ENCODE results near the gene ZNF827.

Gene ZNF827

DNA sequence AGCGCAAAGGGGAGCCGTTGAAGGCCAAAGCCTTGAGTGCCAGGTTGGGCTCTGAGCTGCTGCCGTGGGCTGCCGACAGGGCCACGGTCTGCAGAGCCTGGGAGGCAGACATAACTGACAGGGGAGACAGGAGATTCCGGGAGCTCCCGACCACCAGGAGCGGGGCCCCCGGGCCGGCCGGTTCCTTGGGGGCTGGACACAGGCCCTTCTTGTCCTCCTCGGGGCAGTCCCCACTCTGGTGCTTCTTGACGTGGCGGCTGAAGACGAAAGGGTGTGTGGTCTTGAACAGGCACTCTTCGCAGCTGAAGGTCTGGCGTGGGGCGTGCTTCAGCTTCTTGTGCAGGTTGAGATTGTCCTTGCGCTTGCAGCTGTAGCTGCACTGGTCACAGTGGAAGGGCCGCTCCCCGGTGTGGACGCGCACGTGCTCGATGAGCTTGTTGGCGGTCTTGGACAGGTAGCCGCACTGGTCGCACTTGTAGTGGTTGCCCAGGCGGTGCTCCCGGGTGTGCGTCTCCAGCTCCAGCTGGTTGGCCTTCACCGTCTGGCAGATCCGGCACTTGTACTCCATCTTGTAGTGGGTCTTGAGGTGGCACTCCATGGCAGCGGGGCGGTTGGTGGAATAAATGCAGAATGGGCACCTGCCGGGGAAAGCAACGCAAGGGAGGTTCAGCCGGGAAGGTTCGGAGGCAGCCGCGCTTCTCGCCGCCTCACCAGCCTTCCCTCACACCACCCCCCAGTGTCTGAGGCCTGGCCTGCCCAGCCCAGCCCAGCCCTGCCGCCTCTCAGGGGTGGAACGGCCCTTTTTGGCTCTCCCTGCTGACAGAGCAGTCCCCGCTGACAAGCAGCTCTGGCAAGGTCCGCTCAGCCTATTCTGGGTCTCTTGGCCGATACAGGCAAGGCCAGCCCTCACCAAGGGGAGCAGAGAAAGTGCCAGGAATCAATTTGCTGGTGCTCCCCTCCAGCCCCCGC is 177.4 kb downstream of the ZNF827 start:
- peak in 13 of 56 donors; percentile 7 to 37 (median 18) for DNase-seq

DNA sequence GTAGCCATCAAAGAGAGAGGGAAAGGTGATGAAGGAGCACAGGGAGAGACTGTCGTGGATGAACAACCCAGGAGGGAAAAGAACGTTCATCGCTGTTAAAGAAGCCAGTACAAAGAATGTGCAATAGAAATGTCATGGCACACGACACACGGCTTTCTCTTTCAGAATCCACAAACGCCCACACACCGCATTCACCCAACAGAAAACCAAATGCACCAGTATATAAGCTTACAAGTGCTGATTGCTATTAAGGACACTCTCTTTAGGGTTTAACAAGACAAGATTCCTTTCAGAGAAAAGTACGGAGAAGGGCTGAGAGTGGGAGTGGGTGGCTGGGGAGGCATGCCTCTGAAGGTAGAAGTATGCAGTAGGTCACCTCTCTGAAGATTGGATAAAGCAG is 178.4 kb downstream of the ZNF827 start:
- DNase-seq = no peak

DNA sequence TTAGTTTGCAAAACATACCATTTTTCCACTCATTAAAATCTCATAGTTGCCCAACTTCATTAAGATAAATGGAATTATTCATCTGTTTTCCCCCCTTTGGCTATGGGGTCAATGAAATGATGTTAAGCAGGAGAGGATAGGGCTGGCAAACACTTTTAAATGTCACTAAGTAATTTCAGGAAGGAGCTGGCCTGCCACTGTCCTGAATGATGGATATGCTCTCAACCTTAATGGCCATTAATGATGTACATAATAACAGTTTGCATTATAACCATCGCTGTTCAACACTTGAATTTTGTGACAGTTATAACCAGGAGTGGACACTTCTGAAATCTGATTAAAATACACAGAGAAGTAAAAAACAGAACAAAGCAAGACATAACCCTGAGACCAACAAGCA is 181.4 kb downstream of the ZNF827 start:
- no peak for DNase-seq

DNA sequence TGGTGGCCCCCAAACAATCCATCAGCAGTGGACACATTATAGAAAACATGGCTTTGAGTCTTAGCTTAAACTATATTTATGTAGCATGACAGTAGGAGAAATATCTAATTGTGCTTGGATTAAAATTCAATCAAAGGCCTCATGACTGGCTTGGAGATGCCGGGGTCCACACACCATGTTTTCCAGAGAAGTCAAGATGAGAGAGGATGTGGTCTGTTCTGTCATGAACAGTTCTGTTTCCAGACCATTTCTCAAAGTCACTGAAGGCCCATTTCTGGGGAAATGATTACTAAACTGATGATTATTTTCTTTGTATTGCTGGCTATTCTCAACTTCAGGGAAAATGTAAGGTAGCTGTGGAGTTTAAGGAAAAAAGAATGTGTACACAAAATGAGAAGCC is 182.4 kb downstream of the ZNF827 start:
- no peak for DNase-seq

DNA sequence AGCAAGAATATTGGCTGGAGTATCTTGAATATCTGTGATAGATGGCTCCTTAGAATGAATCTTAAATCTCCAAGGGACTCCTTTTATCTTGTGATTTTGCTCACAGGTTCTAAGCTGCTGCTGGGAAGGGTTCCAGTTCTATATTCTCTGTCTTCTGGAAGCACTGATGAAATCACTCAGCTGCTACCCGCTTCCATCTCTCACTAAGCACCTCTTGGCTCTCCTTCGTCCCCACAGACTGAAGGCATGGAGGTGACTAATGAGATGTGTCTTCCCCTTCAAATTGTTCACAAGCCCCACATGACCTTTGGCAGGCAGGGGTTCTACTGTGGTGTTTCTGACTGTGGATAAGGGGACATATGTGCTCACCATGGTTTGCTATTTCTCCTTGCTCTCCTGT is 182.8 kb downstream of the ZNF827 start:
- no peak for DNase-seq

DNA sequence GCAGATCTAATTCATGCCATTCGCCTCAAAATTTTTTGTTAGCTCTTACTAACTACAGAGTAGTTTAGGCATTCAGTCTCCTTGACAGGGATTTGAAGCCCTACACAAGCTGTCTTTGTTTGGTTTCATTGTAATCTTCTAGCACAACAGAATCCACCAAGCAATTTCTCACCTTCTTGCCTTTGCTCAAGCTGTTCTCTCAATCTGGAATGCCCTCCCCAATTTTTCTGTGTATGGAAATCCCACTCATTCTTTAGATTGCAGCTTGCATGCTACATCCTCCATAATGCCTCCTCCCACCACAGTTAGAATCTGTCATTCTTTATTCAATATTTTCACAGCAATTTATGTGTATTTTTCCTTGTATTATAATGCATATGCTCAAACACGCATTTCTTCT is 195.0 kb downstream of the ZNF827 start:
- no peak for DNase-seq

DNA sequence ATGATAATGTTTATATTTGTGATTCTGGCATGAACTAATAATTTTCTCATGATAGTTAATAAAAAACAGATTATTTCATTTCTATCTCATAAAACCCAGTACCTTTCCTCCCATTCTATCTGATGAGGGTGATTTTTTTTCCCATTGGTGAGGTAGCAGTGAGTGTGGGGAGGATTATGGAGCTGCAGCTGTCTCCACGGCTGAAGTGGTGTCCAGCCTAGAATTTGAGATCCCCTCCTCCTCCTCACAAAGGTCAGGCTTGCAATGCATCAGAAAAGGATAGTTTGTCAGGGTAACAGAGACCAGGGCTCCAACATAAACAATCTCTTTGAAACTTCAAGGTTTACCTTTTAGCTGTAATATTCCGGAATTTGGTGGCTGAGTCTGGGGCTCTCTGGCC is 197.8 kb downstream of the ZNF827 start:
- no peak for DNase-seq

DNA sequence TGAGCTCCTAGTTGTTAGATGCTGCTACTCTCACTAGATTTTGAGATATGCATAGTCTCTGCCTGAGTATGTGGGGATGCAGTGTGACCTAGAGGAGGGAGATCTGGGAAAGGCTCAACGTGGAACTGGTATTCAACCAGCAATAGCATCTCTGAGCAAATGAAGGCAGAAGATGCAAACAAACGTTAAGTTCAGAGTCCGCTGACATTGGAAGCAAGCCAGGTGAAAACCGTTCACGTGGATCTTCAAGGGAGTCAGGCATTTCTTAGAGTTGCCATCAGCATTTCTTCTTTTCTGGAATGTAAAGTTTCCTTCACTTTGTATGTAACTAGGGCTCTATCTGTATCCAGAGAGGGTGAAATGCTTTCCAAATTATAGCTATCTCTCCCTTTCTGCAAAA is 198.8 kb downstream of the ZNF827 start:
- no peak for DNase-seq

DNA sequence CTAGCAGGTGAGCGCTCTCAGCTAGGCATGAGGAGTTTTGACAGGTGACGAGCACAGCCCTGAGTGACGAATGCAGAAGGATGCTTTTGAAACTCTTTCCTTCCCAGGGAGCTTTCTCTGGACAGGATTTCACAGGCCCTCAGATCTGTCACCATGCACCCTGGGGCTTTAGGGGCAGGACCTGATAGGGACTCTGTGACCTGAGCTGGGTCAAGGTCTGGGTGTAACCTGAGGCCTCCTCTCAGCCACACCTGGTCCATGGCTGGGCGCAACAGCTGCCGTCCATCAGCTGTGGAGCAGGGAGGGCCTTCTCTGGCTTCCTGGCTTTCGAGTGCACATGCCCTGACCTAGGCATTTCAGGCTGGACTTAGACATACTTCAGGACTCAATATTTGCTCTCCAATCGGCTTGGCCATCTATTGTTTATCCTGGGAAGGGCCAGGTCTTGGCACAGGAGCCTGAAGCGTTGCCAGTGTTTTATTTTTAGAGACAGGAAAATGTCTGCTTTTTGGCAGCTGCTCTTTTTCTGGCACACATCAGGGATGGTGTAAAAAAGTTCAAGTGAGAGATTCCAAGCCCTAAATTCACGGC is 202.3 kb downstream of the ZNF827 start:
- peak in 1 of 56 donors; percentile 13 for DNase-seq

DNA sequence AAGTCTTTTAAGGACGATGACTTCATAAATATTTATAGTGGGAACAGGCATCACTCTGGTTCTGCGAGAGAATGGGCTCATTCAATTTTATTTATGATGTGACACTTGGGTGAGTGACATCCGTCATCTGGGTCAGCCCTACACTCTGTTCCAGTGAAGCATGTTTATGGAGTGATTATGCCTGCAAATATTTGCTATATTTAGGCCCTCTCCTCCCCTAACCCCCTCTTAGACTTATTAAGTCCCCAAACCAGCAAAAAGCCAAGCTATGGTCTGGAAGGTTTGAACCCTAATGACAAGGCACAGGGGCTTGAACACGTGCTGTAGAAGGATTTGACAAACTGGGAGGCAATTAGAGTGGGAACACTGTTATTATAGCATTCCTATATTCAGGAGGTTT is 202.8 kb downstream of the ZNF827 start:
- DNase-seq = no peak

DNA sequence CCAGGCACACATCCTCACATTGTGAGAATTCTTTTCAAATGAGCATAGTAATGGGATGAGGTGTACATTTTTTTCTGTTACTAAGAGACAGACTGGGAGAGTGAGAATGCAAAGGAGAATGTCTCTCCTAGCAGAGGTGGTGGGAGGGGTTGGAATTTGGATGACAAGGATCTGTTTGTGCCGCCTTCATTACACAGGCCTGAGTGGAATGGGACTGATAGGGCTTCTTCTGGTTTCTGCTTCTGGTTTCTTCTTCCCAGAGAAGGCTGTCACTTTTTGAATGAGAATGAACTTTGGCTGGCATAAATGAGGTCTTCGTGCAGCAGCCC is 203.3 kb downstream of the ZNF827 start:
- peak in 5 of 56 donors; percentile 9 to 23 (median 16) for DNase-seq

DNA sequence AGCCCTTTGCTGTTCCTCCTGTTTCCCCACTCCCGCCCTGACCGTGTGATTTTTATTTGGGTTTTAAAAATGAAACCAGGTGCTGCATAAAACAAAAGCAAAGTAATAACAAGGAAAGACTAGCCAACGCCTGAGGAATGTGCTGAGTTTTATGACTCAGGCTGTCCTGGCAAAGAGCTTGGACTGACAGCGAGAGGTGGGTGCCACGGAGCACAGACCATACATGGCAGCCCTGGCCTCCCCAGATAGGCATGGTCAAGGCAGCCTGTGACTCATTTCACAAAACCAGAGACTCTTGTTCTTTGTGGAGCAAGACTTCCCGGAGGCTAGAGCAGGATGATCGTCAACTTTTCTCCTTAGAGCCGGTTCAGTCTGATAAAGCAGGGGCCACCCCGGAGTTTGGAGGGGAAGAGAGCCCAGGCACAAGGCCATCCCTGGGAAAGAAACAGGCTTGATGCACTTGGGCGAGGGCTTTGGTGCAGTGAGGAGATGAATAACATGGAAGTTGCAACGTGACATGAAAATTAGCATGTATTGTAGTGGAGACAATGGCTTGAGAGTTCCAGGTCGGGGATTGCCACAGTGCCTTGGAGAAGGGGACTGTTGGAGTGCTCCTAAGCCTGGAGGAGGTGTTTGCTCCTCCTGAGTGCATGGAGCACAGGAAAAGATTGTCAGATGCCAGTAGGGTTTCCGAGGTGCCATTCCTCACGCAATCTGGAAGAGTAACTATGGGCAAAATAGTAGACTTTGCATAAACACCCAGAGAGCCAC is 203.9 kb downstream of the ZNF827 start:
- DNase-seq = peak in 8 of 56 donors; percentile 7 to 42 (median 24)

DNA sequence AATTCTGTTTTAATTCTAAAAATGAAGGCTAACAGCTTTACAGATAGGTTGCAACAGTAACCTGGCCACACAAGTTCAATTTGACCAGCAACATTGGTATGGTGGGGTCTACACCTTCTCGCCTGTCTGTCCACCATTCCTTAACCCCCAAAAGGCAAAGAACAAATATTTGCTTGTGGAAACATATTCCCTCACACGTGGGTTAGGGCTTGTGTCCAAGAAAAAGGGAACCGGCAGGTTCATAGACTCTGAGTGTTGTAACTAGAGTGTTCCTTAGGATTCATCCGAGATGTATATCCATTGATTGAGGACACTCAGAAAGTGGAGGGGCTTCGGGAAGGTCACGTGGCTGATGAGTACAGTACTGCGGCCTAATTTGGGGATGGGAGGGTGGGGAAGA is 204.6 kb downstream of the ZNF827 start:
- no peak for DNase-seq

DNA sequence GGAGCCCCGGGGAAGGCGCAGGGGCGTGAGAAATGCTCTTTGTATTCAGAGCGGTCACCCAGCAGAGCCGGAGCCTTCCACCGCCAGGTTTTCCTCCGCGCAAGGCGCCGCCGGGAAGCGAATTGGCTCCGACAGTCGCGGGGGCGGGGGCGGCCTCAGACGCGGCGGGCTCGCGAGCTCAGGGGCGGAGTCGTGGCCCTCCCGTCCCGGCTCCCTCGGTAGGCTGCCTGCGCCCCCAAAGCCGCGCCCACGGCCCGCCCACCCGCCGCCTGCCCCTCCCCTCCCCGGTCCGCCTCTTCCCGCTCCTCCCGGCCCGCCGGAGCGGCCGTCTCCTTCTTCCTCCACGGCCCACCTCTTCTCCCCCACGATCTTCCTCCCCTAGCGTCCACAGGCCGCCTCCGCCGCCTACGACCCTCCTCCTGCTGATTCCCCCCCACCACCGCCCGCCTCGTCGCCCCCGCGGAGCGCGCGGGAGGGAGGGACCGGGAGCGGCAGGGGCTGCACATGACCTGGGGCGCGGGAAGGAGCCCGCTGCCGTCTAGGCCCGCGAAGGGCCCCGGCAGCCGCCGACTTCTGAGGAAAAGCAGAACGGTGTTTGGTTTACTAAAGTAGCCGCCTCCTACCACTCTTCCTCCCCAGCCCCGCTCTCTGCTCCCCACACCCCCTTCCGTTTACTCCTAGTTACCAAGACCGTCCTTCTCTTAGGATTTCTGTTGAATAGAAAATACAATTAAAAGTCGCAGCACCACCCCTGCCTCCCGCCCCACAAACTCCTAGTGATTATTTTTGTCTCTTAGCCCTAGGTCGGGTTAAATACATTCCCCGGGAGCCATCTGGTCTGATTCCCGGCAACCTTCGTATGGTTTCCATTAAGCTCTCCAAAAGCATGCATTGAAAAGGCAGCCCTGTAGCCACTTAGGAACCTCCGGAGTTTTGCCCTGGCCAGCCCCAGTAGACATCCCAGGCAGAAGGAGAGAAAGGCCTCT is 205.4 kb downstream of the ZNF827 start:
- peak; percentile 50 to 96 (median 90) for DNase-seq

DNA sequence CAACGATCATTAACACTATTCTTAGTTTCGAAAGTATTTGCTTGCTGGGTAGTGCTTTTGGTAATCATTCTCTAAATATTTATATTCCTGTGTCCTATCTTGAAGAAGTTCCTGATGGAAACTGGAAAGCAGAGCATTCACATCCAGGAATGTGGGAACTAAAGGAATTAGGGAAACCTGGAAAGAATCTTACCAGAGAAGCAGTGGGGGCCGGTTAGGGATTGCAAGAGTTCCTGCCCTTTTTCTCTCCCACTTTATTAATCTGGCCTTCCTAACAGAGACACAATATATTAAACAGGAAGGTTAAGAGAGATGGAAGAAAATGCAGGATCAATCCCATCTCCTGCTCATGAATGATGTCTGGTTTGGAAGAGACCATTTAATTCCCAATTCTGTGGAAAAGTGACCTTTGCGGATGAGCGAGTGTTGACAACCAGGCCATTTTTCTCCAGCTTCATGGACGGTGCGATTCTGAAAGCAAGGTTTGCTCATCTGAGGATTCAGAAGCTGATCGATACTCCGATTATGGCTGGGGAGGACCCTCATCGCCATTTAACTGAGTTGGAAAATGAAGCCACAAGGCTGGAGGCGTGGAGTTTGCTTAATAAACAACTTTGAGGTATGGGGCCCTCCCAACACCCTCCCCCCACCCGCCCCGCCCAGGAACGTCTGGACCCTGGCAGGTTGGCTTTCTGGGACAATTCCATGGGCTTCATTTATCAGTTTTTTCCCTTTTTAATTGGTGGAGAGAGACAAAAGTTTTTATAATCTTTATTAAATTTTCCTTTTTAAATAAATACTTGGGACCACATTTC is 206.4 kb downstream of the ZNF827 start:
- peak in 3 of 56 donors; percentile 30 to 37 (median 31) for DNase-seq

DNA sequence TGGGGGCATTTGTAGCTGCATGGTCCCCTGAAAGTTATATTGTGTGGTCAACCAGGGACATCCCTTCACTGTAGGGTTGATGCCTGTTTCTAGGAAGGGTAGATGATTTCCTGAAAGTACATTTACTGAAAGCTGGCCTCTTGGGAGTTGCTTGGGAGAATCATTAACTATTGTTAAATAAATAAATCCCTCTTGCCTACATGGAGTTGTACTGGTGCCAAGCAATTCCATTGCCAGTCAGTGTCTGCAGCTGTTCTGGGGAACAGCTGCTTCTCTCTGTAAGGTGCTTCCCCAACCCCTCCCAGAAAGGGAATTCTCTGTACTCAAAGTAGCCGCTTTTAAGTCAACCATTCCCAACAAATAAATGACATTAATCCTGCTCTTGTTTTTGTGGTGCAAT is 207.6 kb downstream of the ZNF827 start:
- no peak for DNase-seq

DNA sequence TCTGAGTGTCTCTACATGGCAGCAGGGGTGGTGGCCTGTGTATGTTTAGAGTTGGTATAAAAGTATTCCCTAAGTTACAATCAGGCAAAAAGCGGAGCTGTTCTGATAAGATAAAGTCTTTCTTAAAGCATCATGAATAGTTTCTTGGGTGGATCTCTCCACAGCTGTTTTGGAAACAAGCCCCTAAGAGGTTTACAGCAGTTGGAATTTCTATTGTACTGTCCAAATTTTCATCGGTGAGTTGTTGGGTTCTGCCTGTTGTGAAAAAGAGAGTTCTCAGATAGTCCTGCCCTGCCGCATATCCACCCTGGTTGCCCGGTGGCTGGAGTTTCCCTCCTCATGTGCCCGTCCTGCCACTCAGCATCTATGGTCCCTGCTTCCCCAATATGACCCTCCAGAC is 208.6 kb downstream of the ZNF827 start:
- DNase-seq = no peak

DNA sequence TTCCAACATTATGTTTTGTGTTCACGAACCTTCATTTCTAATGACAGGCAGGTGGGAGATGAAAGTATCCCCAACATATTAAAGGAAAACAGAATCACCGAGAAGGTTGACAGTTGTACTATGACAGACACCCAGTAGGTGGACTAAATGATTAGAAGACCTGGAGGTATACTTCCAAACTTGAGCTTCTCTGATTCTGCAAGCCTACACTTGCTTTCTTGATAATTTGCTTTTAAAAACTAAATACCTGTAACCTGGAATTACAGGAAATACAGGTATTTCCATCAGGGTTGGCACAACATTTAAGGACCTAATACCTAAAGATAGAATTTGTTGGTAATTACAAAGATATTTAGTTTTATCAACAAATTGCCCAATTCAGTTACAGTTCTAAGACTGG is 215.3 kb downstream of the ZNF827 start:
- no peak for DNase-seq

DNA sequence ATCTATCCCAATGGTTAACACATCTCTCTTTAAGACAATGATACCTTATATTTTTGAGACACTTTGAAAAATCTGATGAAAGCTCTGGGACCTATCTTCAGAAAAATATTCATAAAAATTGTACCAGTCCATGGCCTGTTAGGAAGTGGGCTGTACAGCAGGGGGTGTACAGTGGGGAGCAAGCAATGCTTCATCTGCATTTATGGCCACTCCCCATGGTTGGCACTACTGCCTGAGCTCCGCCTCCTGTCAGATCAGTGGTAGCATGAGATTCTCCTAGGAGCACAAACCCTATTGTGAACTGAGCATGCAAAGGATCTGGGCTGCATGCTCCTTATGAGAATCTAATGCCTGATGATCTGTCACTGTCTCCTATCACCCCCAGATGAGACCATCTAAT is 216.1 kb downstream of the ZNF827 start:
- DNase-seq = no peak

DNA sequence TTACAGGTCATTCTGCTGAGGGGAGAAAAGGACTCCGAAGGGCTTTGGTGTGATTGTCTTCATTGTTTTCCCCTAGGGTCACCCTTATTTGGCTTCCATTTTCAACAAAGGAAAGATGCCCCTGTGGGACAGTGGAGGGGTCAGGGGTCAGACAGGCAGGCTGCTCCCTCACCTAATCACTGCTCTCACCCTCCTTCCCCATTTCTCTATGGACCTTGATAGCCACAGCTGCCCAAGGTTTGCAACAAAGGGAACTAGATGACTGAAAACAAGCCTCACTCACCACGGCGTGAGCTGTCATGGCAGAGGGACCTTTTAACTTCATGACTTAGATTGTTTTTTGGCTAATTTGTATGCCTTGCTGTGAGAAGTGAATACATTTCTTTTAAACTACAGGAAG is 218.0 kb downstream of the ZNF827 start:
- DNase-seq = no peak

Measured in nucleus accumbens (tissue), 56 donors.